Stimulated activated naive B cell treated with anti-CD40 and anti-IgM and Interleukin-4, amounts not matched to agents 10 μg/mL and 1 μg/mL and 100 μg/mL, for 72 hours (primary cell): ENCODE measurements around the gene TTI1.

Source experiments
- ATAC-seq, 2 donors: fragments of 150-1000 bp; cut with Tn5 transposase; replicated peaks; 2 replicates each; pipeline ENCODE4 v1.10.0; 2021; ENCODE audit warnings: moderate library complexity in 1 of 2
- DNase-seq: peaks from one replicate; pipeline ENCODE4 v3.0.0; 2021
- H3K27ac Mint-ChIP-seq: one replicate; pipeline ENCODE4 v1.8.0; 2022; ENCODE audit warnings: mild to moderate bottlenecking, mixed read lengths
- H3K27me3 Mint-ChIP-seq, 2 donors: one replicate each; pipeline ENCODE4 v1.8.0; 2022; ENCODE audit warnings: mixed read lengths in 2 of 2
- H3K36me3 Mint-ChIP-seq, 2 donors: one replicate each; pipeline ENCODE4 v1.8.0; 2022; ENCODE audit warnings: mixed read lengths in 2 of 2, mild to moderate bottlenecking in 1 of 2
- H3K4me1 Mint-ChIP-seq, 2 donors: one replicate each; pipeline ENCODE4 v1.8.0; 2022; ENCODE audit warnings: mixed read lengths in 2 of 2, mild to moderate bottlenecking in 1 of 2
- H3K4me3 Mint-ChIP-seq, 2 donors: one replicate each; pipeline ENCODE4 v1.8.0; 2022; ENCODE audit warnings: mild to moderate bottlenecking in 2 of 2, mixed read lengths in 2 of 2, moderate library complexity in 1 of 2
- H3K9me3 Mint-ChIP-seq, 2 donors: one replicate each; pipeline ENCODE4 v1.8.0; 2022; ENCODE audit warnings: mixed read lengths in 2 of 2, mild to moderate bottlenecking in 1 of 2

The TTI1 gene

GRCh38 chr20:37943501-37944455 lies 89.5 kb downstream of the TTI1 start:
- Mint-ChIP-seq H3K27me3 (peaks cover 12 to 13% of the 10 kb centered on the region in 2 donors), H3K27ac (no peak overlapping the region), H3K4me3 (no peak overlapping the region), H3K4me1 (no peaks in the 10 kb centered on the region), H3K9me3 (peaks cover 0 to 7% of the 10 kb centered on the region in 2 donors), H3K36me3 (peaks cover 0 to 8% of the 10 kb centered on the region in 2 donors)
- ATAC-seq = no peak
- no peak for DNase-seq

GRCh38 chr20:37943033-37943432 lies 90.2 kb downstream of the TTI1 start:
- Mint-ChIP-seq H3K27me3 (peaks cover 5 to 11% of the 10 kb centered on the region in 2 donors), H3K36me3 (peaks cover 0 to 5% of the 10 kb centered on the region in 2 donors), H3K4me1 (no peaks in the 10 kb centered on the region), H3K27ac (no peak overlapping the region), H3K9me3 (peaks cover 0 to 4% of the 10 kb centered on the region in 2 donors), H3K4me3 (no peak overlapping the region)
- ATAC-seq (no peak), DNase-seq (no peak)

DNA sequence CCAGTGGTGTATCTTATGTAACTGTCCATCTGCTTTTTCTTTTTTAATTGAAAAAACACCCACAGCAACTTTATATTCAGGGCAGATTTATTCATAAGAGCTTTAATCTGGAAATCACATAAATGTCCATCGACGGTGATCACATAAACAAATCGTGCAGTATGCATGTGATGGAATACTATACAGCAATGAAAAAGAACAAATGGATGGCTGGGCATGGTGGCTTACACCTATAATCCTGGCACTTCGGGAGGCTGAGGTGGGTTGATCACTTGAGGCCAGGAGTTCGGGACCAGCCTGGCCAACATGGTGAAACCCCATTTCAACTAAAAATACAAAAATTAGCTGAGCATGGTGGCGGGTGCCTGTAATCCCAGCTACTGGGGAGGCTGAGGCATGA lies 91.3 kb downstream of the TTI1 start:
- Mint-ChIP-seq H3K4me1 (no peaks in the 10 kb centered on the region), H3K36me3 (no peaks in the 10 kb centered on the region), H3K4me3 (no peak overlapping the region), H3K27ac (no peak overlapping the region), H3K27me3 (peaks cover 0 to 5% of the 10 kb centered on the region in 2 donors), H3K9me3 (no peaks in the 10 kb centered on the region)
- ATAC-seq (no peak), DNase-seq (no peak)

- Mint-ChIP-seq H3K36me3 (no peaks in the 10 kb centered on the region), H3K9me3 (no peaks in the 10 kb centered on the region), H3K4me3 (no peak overlapping the region), H3K27ac (no peak overlapping the region), H3K4me1 (no peaks in the 10 kb centered on the region), H3K27me3 (peaks cover 0 to 5% of the 10 kb centered on the region in 2 donors)
- no peak for ATAC-seq
- no peak for DNase-seq
These were observed 91.9 kb downstream of the TTI1 start for GRCh38 chr20:37941332-37941731.

DNA sequence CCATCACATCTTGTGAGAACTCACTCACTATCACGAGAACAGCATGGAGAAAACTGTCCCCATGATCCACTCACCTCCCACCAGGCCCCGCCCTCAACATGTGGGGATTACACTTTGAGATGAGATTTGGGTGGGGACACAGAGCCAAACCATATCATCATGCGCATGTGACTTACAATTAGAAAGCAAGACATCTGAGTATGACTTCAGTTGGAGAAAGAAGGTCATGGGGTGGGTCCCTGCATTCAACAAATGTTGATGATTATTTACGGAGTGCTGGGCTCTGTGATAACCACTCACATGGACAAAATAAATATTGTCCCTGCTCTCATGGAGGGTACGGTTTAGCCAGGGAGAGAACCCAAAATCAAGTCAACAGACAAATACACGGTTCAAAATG lies 92.4 kb downstream of the TTI1 start:
- ATAC-seq (no peak), DNase-seq (no peak)
- H3K4me1 Mint-ChIP-seq = no peaks in the 10 kb centered on the region
- H3K27ac Mint-ChIP-seq = no peak overlapping the region
- H3K9me3 Mint-ChIP-seq = no peaks in the 10 kb centered on the region
- peaks cover 0 to 5% of the 10 kb centered on the region in 2 donors for H3K27me3 Mint-ChIP-seq
- H3K36me3 Mint-ChIP-seq = no peaks in the 10 kb centered on the region
- H3K4me3 Mint-ChIP-seq = no peak overlapping the region

DNA sequence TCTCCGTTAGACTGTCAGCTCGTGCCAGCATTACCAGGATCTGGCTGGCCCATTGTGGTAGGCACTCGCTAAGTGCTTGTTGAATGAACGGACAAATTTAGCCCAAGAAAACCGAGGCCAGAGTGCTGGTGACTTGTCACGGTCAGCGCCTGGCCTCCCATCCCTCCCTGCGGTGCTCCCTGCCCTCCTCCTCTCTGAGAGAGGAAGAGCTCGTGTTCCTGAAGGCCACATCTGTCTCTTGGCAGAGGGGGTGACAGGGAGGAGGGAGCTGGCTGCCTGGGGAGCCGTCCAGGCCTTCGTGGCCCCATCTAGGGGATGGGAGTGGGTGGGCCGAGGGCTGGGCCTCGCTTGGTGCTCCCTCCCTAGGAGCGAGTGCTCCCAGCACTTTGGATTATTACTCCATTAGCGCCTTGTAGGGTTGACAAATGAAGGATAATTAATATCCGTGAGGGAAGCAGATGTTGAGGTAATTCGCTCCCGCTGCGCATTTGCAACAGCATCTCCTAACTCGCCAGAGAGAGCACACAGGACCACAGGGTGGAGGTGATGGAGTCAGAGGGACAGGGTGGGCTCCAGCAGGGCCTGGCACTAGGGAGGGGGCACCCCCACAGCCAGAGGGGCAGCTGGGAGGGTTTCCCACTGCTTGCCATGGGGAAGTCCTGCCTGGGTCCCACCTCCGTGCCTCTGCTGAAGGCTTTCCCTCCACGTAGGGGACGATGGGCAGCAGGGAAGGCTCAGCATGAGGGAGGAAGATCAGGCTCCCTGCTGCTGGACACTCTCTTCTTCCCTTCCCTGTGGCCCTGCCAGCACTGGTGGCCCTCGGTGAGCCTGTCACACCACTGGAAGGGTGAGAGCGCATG lies 93.3 kb downstream of the TTI1 start:
- DNase-seq = no peak
- Mint-ChIP-seq H3K27ac (no peak overlapping the region), H3K4me3 (no peak overlapping the region), H3K27me3 (peaks cover 4 to 6% of the 10 kb centered on the region in 2 donors), H3K9me3 (no peaks in the 10 kb centered on the region), H3K4me1 (no peaks in the 10 kb centered on the region), H3K36me3 (no peaks in the 10 kb centered on the region)
- no peak for ATAC-seq

DNA sequence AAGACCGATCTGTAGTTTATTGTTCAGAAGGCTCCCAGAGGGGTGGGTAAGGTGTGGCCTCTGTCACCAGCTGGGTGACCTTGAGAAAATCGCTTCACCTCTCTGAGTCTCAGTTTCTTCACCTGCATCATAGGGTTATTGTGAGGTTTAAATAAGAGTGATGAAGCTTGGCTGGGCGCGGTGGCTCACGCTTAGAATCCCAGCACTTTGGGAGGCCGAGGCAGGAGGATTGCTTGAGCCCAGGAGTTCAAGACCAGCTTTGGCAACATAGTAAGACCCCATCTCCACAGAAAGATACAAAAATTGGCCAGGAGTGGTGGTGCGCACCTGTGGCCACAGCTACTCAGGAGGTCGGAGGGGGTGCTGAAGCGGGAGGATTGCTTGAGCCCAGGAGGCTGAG lies 94.3 kb downstream of the TTI1 start:
- H3K27me3 Mint-ChIP-seq = peaks cover 7 to 9% of the 10 kb centered on the region in 2 donors
- no peak overlapping the region for H3K4me3 Mint-ChIP-seq
- H3K9me3 Mint-ChIP-seq = no peaks in the 10 kb centered on the region
- no peak overlapping the region for H3K27ac Mint-ChIP-seq
- no peak for DNase-seq
- ATAC-seq = no peak
- H3K4me1 Mint-ChIP-seq = no peaks in the 10 kb centered on the region
- no peaks in the 10 kb centered on the region for H3K36me3 Mint-ChIP-seq

GRCh38 chr20:37938181-37938750 lies 95.0 kb downstream of the TTI1 start:
- Mint-ChIP-seq H3K4me3 (no peak overlapping the region), H3K9me3 (no peaks in the 10 kb centered on the region), H3K27me3 (peaks cover 11% of the 10 kb centered on the region in 2 donors), H3K36me3 (no peaks in the 10 kb centered on the region), H3K4me1 (no peaks in the 10 kb centered on the region), H3K27ac (no peak overlapping the region)
- ATAC-seq (no peak), DNase-seq (no peak)

GRCh38 chr20:37937686-37938085 lies 95.6 kb downstream of the TTI1 start:
- ATAC-seq = no peak
- H3K9me3 Mint-ChIP-seq = no peaks in the 10 kb centered on the region
- no peaks in the 10 kb centered on the region for H3K4me1 Mint-ChIP-seq
- H3K27me3 Mint-ChIP-seq = peaks cover 11 to 12% of the 10 kb centered on the region in 2 donors
- H3K4me3 Mint-ChIP-seq = no peak overlapping the region
- H3K36me3 Mint-ChIP-seq = no peaks in the 10 kb centered on the region
- H3K27ac Mint-ChIP-seq = no peak overlapping the region
- DNase-seq = no peak

- DNase-seq (no peak), ATAC-seq (no peak)
- no peak overlapping the region for H3K27ac Mint-ChIP-seq
- no peaks in the 10 kb centered on the region for H3K4me1 Mint-ChIP-seq
- H3K9me3 Mint-ChIP-seq = no peaks in the 10 kb centered on the region
- no peak overlapping the region for H3K4me3 Mint-ChIP-seq
- no peaks in the 10 kb centered on the region for H3K36me3 Mint-ChIP-seq
- H3K27me3 Mint-ChIP-seq = peaks cover 17 to 19% of the 10 kb centered on the region in 2 donors
These were observed 96.8 kb downstream of the TTI1 start for GRCh38 chr20:37936451-37936850.

DNA sequence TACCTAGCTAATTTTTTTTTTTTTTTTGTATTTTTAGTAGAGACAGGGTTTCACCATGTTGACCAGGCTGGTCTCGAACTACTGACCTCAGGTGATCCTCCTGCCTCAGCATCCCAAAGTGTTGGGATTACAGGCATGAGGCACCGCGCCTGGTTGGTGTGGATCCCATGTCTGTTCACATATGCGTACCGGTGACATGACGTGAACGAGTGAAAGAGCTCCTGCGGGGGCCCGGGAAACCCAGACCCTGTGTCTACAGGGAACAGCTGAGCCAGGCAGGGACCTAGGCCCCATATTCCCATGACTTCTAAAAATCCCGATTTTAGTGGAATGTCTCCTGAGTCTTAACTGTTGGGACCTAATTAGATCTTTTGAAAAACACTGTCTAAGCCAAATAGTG lies 97.2 kb downstream of the TTI1 start:
- DNase-seq = no peak
- no peak overlapping the region for H3K27ac Mint-ChIP-seq
- H3K27me3 Mint-ChIP-seq = peaks cover 19 to 20% of the 10 kb centered on the region in 2 donors
- no peaks in the 10 kb centered on the region for H3K36me3 Mint-ChIP-seq
- ATAC-seq = no peak
- H3K4me3 Mint-ChIP-seq = no peak overlapping the region
- no peaks in the 10 kb centered on the region for H3K9me3 Mint-ChIP-seq
- no peaks in the 10 kb centered on the region for H3K4me1 Mint-ChIP-seq

- no peak for DNase-seq
These were observed 97.8 kb downstream of the TTI1 start for GRCh38 chr20:37935435-37935834.

GRCh38 chr20:37934634-37935375 lies 98.5 kb downstream of the TTI1 start:
- H3K36me3 Mint-ChIP-seq = no peaks in the 10 kb centered on the region
- H3K4me3 Mint-ChIP-seq = no peak overlapping the region
- no peak overlapping the region for H3K27ac Mint-ChIP-seq
- ATAC-seq (no peak), DNase-seq (no peak)
- H3K9me3 Mint-ChIP-seq = no peaks in the 10 kb centered on the region
- peaks cover 27 to 28% of the 10 kb centered on the region in 2 donors for H3K27me3 Mint-ChIP-seq
- no peaks in the 10 kb centered on the region for H3K4me1 Mint-ChIP-seq

More at GRCh38 chr20:37935435-37935834, 97.8 kb downstream of the TTI1 start:
- ATAC-seq = no peak
- Mint-ChIP-seq H3K27me3 (peaks cover 25% of the 10 kb centered on the region in 2 donors), H3K4me3 (no peak overlapping the region), H3K4me1 (no peaks in the 10 kb centered on the region), H3K36me3 (no peaks in the 10 kb centered on the region), H3K27ac (peak overlapping the region; percentile 20), H3K9me3 (no peaks in the 10 kb centered on the region)
